IPS-18a (cell line): ENCODE results near the gene ALDH1A3.

Experiments
- H3K27ac ChIP-seq: one replicate; pipeline ENCODE4 v1.5.1; 2013; ENCODE audit warnings: low read length
- H3K27me3 ChIP-seq: one replicate; pipeline ENCODE4 v1.6.1; 2013; ENCODE audit warnings: mild to moderate bottlenecking, low read length; ENCODE audit not compliant: control insufficient read depth, insufficient read depth
- H3K36me3 ChIP-seq: one replicate; pipeline ENCODE4 v1.6.1; 2013; ENCODE audit warnings: low read depth, low read length; ENCODE audit not compliant: control insufficient read depth
- H3K4me1 ChIP-seq: one replicate; pipeline ENCODE4 v1.6.1; 2013; ENCODE audit warnings: low read depth, low read length; ENCODE audit not compliant: control insufficient read depth
- H3K4me3 ChIP-seq: one replicate; pipeline ENCODE4 v1.5.1; 2013; ENCODE audit warnings: low read length
- H3K9ac ChIP-seq: one replicate; pipeline ENCODE4 v1.6.1; 2013; ENCODE audit warnings: mild to moderate bottlenecking, low read length, moderate library complexity
- H3K9me3 ChIP-seq: one replicate; pipeline ENCODE4 v1.6.1; 2013; ENCODE audit warnings: low read depth, low read length; ENCODE audit not compliant: control insufficient read depth

The ALDH1A3 gene

GRCh38 chr15:100875976-100876375, 3.7 kb upstream of the ALDH1A3 start:
- Histone ChIP-seq H3K27ac (no peak overlapping the region), H3K4me1 (peaks cover 8% of the 10 kb centered on the region), H3K27me3 (peaks cover 46% of the 10 kb centered on the region), H3K9me3 (no peaks in the 10 kb centered on the region), H3K4me3 (no peak overlapping the region), H3K9ac (no peak overlapping the region), H3K36me3 (no peaks in the 10 kb centered on the region)

GRCh38 chr15:100877551-100877950, 2.1 kb upstream of the ALDH1A3 start:
- Histone ChIP-seq H3K9me3 (no peaks in the 10 kb centered on the region), H3K27ac (no peak overlapping the region), H3K9ac (no peak overlapping the region), H3K4me3 (no peak overlapping the region), H3K27me3 (peaks cover 61% of the 10 kb centered on the region), H3K4me1 (peaks cover 8% of the 10 kb centered on the region), H3K36me3 (no peaks in the 10 kb centered on the region)

GRCh38 chr15:100878130-100878529, 1.5 kb upstream of the ALDH1A3 start:
- no peaks in the 10 kb centered on the region for H3K9me3 ChIP-seq
- no peak overlapping the region for H3K9ac ChIP-seq
- no peaks in the 10 kb centered on the region for H3K36me3 ChIP-seq
- peaks cover 8% of the 10 kb centered on the region for H3K4me1 ChIP-seq
- H3K27ac ChIP-seq, result no peak overlapping the region
- no peak overlapping the region for H3K4me3 ChIP-seq
- peaks cover 67% of the 10 kb centered on the region for H3K27me3 ChIP-seq

- Histone ChIP-seq H3K9ac (no peak overlapping the region), H3K27me3 (peaks cover 72% of the 10 kb centered on the region), H3K36me3 (no peaks in the 10 kb centered on the region), H3K4me3 (peak overlapping the region; percentile 39), H3K27ac (no peak overlapping the region), H3K4me1 (peaks cover 8% of the 10 kb centered on the region), H3K9me3 (no peaks in the 10 kb centered on the region)
Measured at GRCh38 chr15:100878648-100879047, 983 bp upstream of the ALDH1A3 start.

GRCh38 chr15:100879061-100879463, 569 bp upstream of the ALDH1A3 start:
- Histone ChIP-seq H3K9ac (no peak overlapping the region), H3K9me3 (no peaks in the 10 kb centered on the region), H3K36me3 (no peaks in the 10 kb centered on the region), H3K4me3 (peak overlapping the region; percentile 39), H3K27ac (no peak overlapping the region), H3K4me1 (peaks cover 8% of the 10 kb centered on the region), H3K27me3 (peaks cover 76% of the 10 kb centered on the region)

GRCh38 chr15:100880139-100880896, 687 bp downstream of the ALDH1A3 start:
- Histone ChIP-seq H3K4me1 (peaks cover 8% of the 10 kb centered on the region), H3K27ac (no peak overlapping the region)

GRCh38 chr15:100880897-100881242, 1.2 kb downstream of the ALDH1A3 start:
- H3K9me3 ChIP-seq, result no peaks in the 10 kb centered on the region
- no peak overlapping the region for H3K9ac ChIP-seq
- no peak overlapping the region for H3K27ac ChIP-seq
- peaks cover 76% of the 10 kb centered on the region for H3K27me3 ChIP-seq
- H3K4me3 ChIP-seq, result peak overlapping the region; percentile 61
- H3K36me3 ChIP-seq, result no peaks in the 10 kb centered on the region
- peaks cover 8% of the 10 kb centered on the region for H3K4me1 ChIP-seq

More at GRCh38 chr15:100880139-100880896, 687 bp downstream of the ALDH1A3 start:
- H3K9ac ChIP-seq, result peak overlapping the region; percentile 6
- H3K36me3 ChIP-seq, result no peaks in the 10 kb centered on the region
- peaks cover 79% of the 10 kb centered on the region for H3K27me3 ChIP-seq
- H3K4me3 ChIP-seq, result peak overlapping the region; percentile 61
- no peaks in the 10 kb centered on the region for H3K9me3 ChIP-seq

GRCh38 chr15:100881573-100882336, 2.1 kb downstream of the ALDH1A3 start:
- H3K27me3 ChIP-seq, result peaks cover 75% of the 10 kb centered on the region
- no peak overlapping the region for H3K4me3 ChIP-seq
- no peaks in the 10 kb centered on the region for H3K9me3 ChIP-seq
- no peak overlapping the region for H3K27ac ChIP-seq
- peaks cover 8% of the 10 kb centered on the region for H3K4me1 ChIP-seq
- no peaks in the 10 kb centered on the region for H3K36me3 ChIP-seq
- H3K9ac ChIP-seq, result no peak overlapping the region

GRCh38 chr15:100885116-100885515, 5.5 kb downstream of the ALDH1A3 start:
- H3K36me3 ChIP-seq, result no peaks in the 10 kb centered on the region
- H3K4me3 ChIP-seq, result no peak overlapping the region
- no peaks in the 10 kb centered on the region for H3K4me1 ChIP-seq
- H3K9ac ChIP-seq, result no peak overlapping the region
- H3K9me3 ChIP-seq, result no peaks in the 10 kb centered on the region
- peaks cover 46% of the 10 kb centered on the region for H3K27me3 ChIP-seq
- no peak overlapping the region for H3K27ac ChIP-seq

GRCh38 chr15:100885811-100886210, 6.2 kb downstream of the ALDH1A3 start:
- H3K36me3 ChIP-seq, result no peaks in the 10 kb centered on the region
- no peaks in the 10 kb centered on the region for H3K9me3 ChIP-seq
- H3K27ac ChIP-seq, result no peak overlapping the region
- no peak overlapping the region for H3K4me3 ChIP-seq
- no peaks in the 10 kb centered on the region for H3K4me1 ChIP-seq
- H3K27me3 ChIP-seq, result peaks cover 39% of the 10 kb centered on the region
- no peak overlapping the region for H3K9ac ChIP-seq

GRCh38 chr15:100887211-100887913, 7.7 kb downstream of the ALDH1A3 start:
- Histone ChIP-seq H3K27ac (no peak overlapping the region), H3K36me3 (no peaks in the 10 kb centered on the region), H3K27me3 (peaks cover 23% of the 10 kb centered on the region), H3K4me1 (peaks cover 4% of the 10 kb centered on the region), H3K9ac (no peak overlapping the region), H3K4me3 (no peak overlapping the region), H3K9me3 (no peaks in the 10 kb centered on the region)
